HepG2 (cell line): ENCODE results near the gene RGS19. TPM values are rescaled to one million over a fixed set of nuclear protein-coding genes. Genes with fewer than 3 reads are reported as not detected.
A peak's percentile ranks its signal among the peaks of the same experiment; 100 is the strongest.

Source experiments
- ARID2 ChIP-seq: sonication (generic); formaldehyde crosslinking; IDR thresholded peaks from 2 replicates; pipeline ENCODE4 v1.8.1; 2022; ENCODE audit warnings: mild to moderate bottlenecking, missing genetic modification reagents, borderline replicate concordance
- ATF2 ChIP-seq: sonication (generic); formaldehyde crosslinking; IDR thresholded peaks from 2 replicates; pipeline ENCODE4 v1.4.0; 2020; ENCODE audit warnings: missing genetic modification reagents
- DBP ChIP-seq: sonication (generic); formaldehyde crosslinking; IDR thresholded peaks from 2 replicates; pipeline ENCODE4 v1.4.0; 2020; ENCODE audit warnings: missing genetic modification reagents; ENCODE audit errors: not compliant biosample characterization
- EHMT2 ChIP-seq: fragments of 200-600 bp; sonication (generic); IDR thresholded peaks from 2 replicates; pipeline ENCODE4 v1.7.0; 2017; ENCODE audit warnings: antibody characterized with exemption, low read depth, low read length, borderline replicate concordance
- GTF3A ChIP-seq: sonication (generic); formaldehyde crosslinking; conservative IDR thresholded peaks from 2 replicates; pipeline ENCODE4 v1.4.0; 2020; ENCODE audit warnings: mild to moderate bottlenecking, missing genetic modification reagents
- IKZF1 ChIP-seq: fragments of 450-650 bp; IDR thresholded peaks from 2 replicates; pipeline ENCODE4 v1.7.1; 2016
- KDM3A ChIP-seq: IDR thresholded peaks from 2 replicates; pipeline ENCODE4 v1.6.1; 2018; ENCODE audit warnings: low read depth, missing compliant biosample characterization
- KLF12 ChIP-seq: sonication (generic); formaldehyde crosslinking; IDR thresholded peaks from 2 replicates; pipeline ENCODE4 v1.4.0; 2020; ENCODE audit warnings: missing genetic modification reagents, borderline replicate concordance
- MATR3 ChIP-seq: sonication (generic); formaldehyde crosslinking; IDR thresholded peaks from 2 replicates; pipeline ENCODE4 v1.4.0; 2020; ENCODE audit warnings: missing genetic modification reagents
- MXD3 ChIP-seq: IDR thresholded peaks from 2 replicates; pipeline ENCODE4 v1.6.1; 2016; ENCODE audit warnings: mild to moderate bottlenecking, missing biosample characterization, missing genetic modification reagents
- NCOA5 ChIP-seq: sonication (generic); formaldehyde crosslinking; IDR thresholded peaks from 2 replicates; pipeline ENCODE4 v1.4.0; 2020; ENCODE audit warnings: missing genetic modification reagents
- NFYC ChIP-seq: IDR thresholded peaks from 2 replicates; pipeline ENCODE4 v1.6.1; 2016; ENCODE audit warnings: missing genetic modification reagents, missing compliant biosample characterization
- PRMT3 ChIP-seq: sonication (generic); formaldehyde crosslinking; IDR thresholded peaks from 2 replicates; pipeline ENCODE4 v1.8.1; 2022; ENCODE audit warnings: low read depth, mild to moderate bottlenecking, moderate library complexity, missing genetic modification reagents, borderline replicate concordance
- RFX1 ChIP-seq: fragments of 450-650 bp; IDR thresholded peaks from 2 replicates; pipeline ENCODE4 v1.6.1; 2017
- SIN3B ChIP-seq: fragments of 150-350 bp; IDR thresholded peaks from 2 replicates; pipeline ENCODE4 v1.6.1; 2014; ENCODE audit warnings: low read length
- TFAP4 ChIP-seq: sonication (generic); IDR thresholded peaks from 2 replicates; pipeline ENCODE4 v1.6.1; 2016; ENCODE audit warnings: low read depth, borderline replicate concordance
- ZBTB46 ChIP-seq: sonication (generic); formaldehyde crosslinking; IDR thresholded peaks from 2 replicates; pipeline ENCODE4 v1.4.0; 2020; ENCODE audit warnings: mild to moderate bottlenecking, missing genetic modification reagents, borderline replicate concordance
- ZBTB7A ChIP-seq: sonication (generic); formaldehyde crosslinking; IDR thresholded peaks from 2 replicates; pipeline ENCODE4 v1.8.0; 2022; ENCODE audit warnings: mild to moderate bottlenecking, missing genetic modification reagents
- ZHX1 ChIP-seq: sonication (generic); formaldehyde crosslinking; IDR thresholded peaks from 2 replicates; pipeline ENCODE4 v1.8.1; 2022; ENCODE audit warnings: low read depth, mild to moderate bottlenecking, missing genetic modification reagents
- ZKSCAN5 ChIP-seq: sonication (generic); formaldehyde crosslinking; IDR thresholded peaks from 2 replicates; pipeline ENCODE4 v1.5.1; 2020; ENCODE audit warnings: mild to moderate bottlenecking, missing genetic modification reagents
- ZNF263 ChIP-seq: sonication (generic); formaldehyde crosslinking; IDR thresholded peaks from 2 replicates; pipeline ENCODE4 v1.4.0; 2020; ENCODE audit warnings: missing genetic modification reagents
- ZNF746 ChIP-seq: sonication (generic); formaldehyde crosslinking; IDR thresholded peaks from 2 replicates; pipeline ENCODE4 v1.8.0; 2022; ENCODE audit warnings: mild to moderate bottlenecking, missing genetic modification reagents
- ZZZ3 ChIP-seq: sonication (generic); formaldehyde crosslinking; IDR thresholded peaks from 2 replicates; pipeline ENCODE4 v1.4.0; 2020; ENCODE audit warnings: missing genetic modification reagents, mild to moderate bottlenecking, borderline replicate concordance
- polyA plus RNA-seq, 8 experiments: library from polyadenylated mRNA; depleted of rRNA in 3 of 8; stranded (reverse) in 7 of 8; unstranded in 1 of 8; fragments of >200 nt; fragmentation: Illumina TruSeq in 4 of 8; extraction: Trizol in 4 of 8; gene quantifications; 2 replicates each; pipeline versions ENCODE4 v1.2.1 to v1.2.3, GENCODE V29; 2011 to 2016; ENCODE audit warnings: low read depth in 4 of 8, missing spikeins in 1 of 8, mixed read lengths in 1 of 8; ENCODE audit not compliant: insufficient read depth in 1 of 8
- total RNA-seq, 5 experiments: library from RNA; depleted of rRNA; stranded (reverse); fragments of >200 nt; fragmentation: Illumina TruSeq; extraction: Trizol; gene quantifications; 2 replicates each; pipeline ENCODE4 v1.2.3, GENCODE V29; 2016; ENCODE audit warnings: low read depth in 1 of 5

Gene RGS19
- total and polyA plus RNA-seq, 2 of the 13 experiments (the other 11 are each of a cell fraction or from before 2014, with no cell fraction given): 10.7 to 11.9 TPM

GRCh38 chr20:64079273-64080012 is at the start of gene RGS19 (continued):
- TF ChIP-seq EHMT2 (no peak), ZBTB7A (CRISPR knock-in tag) (peak; percentile 57), ZZZ3 (CRISPR knock-in tag) (no peak), DBP (CRISPR knock-in tag) (no peak), KDM3A (CRISPR knock-in tag) (peak; percentile 79; the same call in 1 of the 2 replicates), ATF2 (no peak), ZHX1 (CRISPR knock-in tag) (0 out of 2 replicates have a peak, but pooled peaks have one; percentile 20), RFX1 (no peak), GTF3A (CRISPR knock-in tag) (no peak), ZNF746 (CRISPR knock-in tag) (no peak), KLF12 (CRISPR knock-in tag) (no peak), ARID2 (CRISPR knock-in tag) (no peak), IKZF1 (no peak), NCOA5 (no peak), MATR3 (CRISPR knock-in tag) (no peak), TFAP4 (peak; percentile 27; the same call in 1 of the 2 replicates), SIN3B (no peak), PRMT3 (CRISPR knock-in tag) (no peak), NFYC (CRISPR knock-in tag) (no peak), MXD3 (peak; percentile 80; the same call in 1 of the 2 replicates), ZNF263 (CRISPR knock-in tag) (no peak; the same call in 1 of the 2 replicates), ZKSCAN5 (CRISPR knock-in tag) (no peak), ZBTB46 (CRISPR knock-in tag) (no peak)
